Neural progenitor cell (in vitro differentiated cells): Measurements from ENCODE around the gene PER2. TPM values are rescaled to one million over a fixed set of nuclear protein-coding genes. Genes with fewer than 3 reads are reported as not detected.

Experiments
- DNase-seq: peaks from one replicate; pipeline ENCODE4 v3.0.0-alpha.2; 2016; ENCODE audit warnings: low spot score
- H2AFZ ChIP-seq: fragments of 200-600 bp; sonication (generic); replicated peaks from 2 replicates; pipeline ENCODE4 v1.6.1; 2016; ENCODE audit warnings: antibody characterized with exemption
- H3F3A ChIP-seq: fragments of 200-600 bp; sonication (generic); 2 replicates; pipeline ENCODE4 v1.6.1; 2016; ENCODE audit warnings: antibody characterized with exemption, low read depth
- H3K27ac ChIP-seq: fragments of 200-600 bp; sonication (generic); 2 replicates; pipeline ENCODE4 v1.5.1; 2016; ENCODE audit warnings: mild to moderate bottlenecking
- H3K27me3 ChIP-seq: fragments of 200-600 bp; sonication (generic); 2 replicates; pipeline ENCODE4 v1.6.1; 2016; ENCODE audit warnings: mild to moderate bottlenecking, moderate library complexity
- H3K36me3 ChIP-seq: fragments of 200-600 bp; sonication (generic); 2 replicates; pipeline ENCODE4 v1.5.1; 2016
- H3K4me1 ChIP-seq: fragments of 200-600 bp; sonication (generic); 2 replicates; pipeline ENCODE4 v1.6.1; 2016; ENCODE audit warnings: mixed run types
- H3K4me2 ChIP-seq: fragments of 200-600 bp; sonication (generic); 2 replicates; pipeline ENCODE4 v1.6.1; 2016
- H3K4me3 ChIP-seq: fragments of 200-600 bp; sonication (generic); 2 replicates; pipeline ENCODE4 v1.5.1; 2016
- H3K79me2 ChIP-seq: fragments of 200-600 bp; sonication (generic); 2 replicates; pipeline ENCODE4 v1.6.1; 2016; ENCODE audit warnings: low read depth
- H3K9ac ChIP-seq: fragments of 200-600 bp; sonication (generic); 2 replicates; pipeline ENCODE4 v1.6.1; 2016
- H3K9me3 ChIP-seq: fragments of 200-600 bp; sonication (generic); 2 replicates; pipeline ENCODE4 v1.5.1; 2016; ENCODE audit warnings: low read depth
- H4K20me1 ChIP-seq: fragments of 200-600 bp; sonication (generic); 2 replicates; pipeline ENCODE4 v1.6.1; 2016; ENCODE audit warnings: low read depth
- H3K27ac Mint-ChIP-seq: 3 replicates; pipeline ENCODE4 v1.8.0; 2021; ENCODE audit warnings: mixed read lengths
- H3K27me3 Mint-ChIP-seq: 2 replicates; pipeline ENCODE4 v1.8.0; 2022; ENCODE audit warnings: low read depth, mild to moderate bottlenecking, inconsistent platforms, moderate library complexity, mixed read lengths; ENCODE audit not compliant: insufficient read depth
- H3K36me3 Mint-ChIP-seq: 3 replicates; pipeline ENCODE4 v1.8.0; 2021; ENCODE audit warnings: mixed read lengths
- H3K4me1 Mint-ChIP-seq: 3 replicates; pipeline ENCODE4 v1.8.0; 2021; ENCODE audit warnings: mixed read lengths
- H3K4me3 Mint-ChIP-seq: 3 replicates; pipeline ENCODE4 v1.8.0; 2021; ENCODE audit warnings: mild to moderate bottlenecking, moderate library complexity, mixed read lengths
- H3K9me3 Mint-ChIP-seq: 3 replicates; pipeline ENCODE4 v1.8.0; 2020; ENCODE audit warnings: mixed read lengths
- EZH2 ChIP-seq: fragments of 200-600 bp; sonication (generic); IDR thresholded peaks from 2 replicates; pipeline ENCODE4 v1.6.1; 2017; ENCODE audit warnings: antibody characterized with exemption, mild to moderate bottlenecking, moderate library complexity
- EZH2phosphoT487 ChIP-seq: fragments of 200-600 bp; sonication (generic); IDR thresholded peaks from 2 replicates; pipeline ENCODE4 v1.6.1; 2017; ENCODE audit warnings: antibody characterized with exemption
- total RNA-seq: library from RNA; depleted of rRNA; stranded (reverse); fragments of >200 nt; gene quantifications from 2 replicates; pipeline ENCODE4 v1.2.3, GENCODE V29; 2015; ENCODE audit warnings: low replicate concordance
- TF ChIP-seq, protein P1 (sequence below): fragments of 200-600 bp; sonication (generic); IDR thresholded peaks from 2 replicates; pipeline ENCODE4 v1.5.1; 2017; ENCODE audit warnings: antibody characterized with exemption, mild to moderate bottlenecking

The PER2 gene
- total RNA-seq, 1 donor from 2014 or later, result 1.4 TPM

DNA sequence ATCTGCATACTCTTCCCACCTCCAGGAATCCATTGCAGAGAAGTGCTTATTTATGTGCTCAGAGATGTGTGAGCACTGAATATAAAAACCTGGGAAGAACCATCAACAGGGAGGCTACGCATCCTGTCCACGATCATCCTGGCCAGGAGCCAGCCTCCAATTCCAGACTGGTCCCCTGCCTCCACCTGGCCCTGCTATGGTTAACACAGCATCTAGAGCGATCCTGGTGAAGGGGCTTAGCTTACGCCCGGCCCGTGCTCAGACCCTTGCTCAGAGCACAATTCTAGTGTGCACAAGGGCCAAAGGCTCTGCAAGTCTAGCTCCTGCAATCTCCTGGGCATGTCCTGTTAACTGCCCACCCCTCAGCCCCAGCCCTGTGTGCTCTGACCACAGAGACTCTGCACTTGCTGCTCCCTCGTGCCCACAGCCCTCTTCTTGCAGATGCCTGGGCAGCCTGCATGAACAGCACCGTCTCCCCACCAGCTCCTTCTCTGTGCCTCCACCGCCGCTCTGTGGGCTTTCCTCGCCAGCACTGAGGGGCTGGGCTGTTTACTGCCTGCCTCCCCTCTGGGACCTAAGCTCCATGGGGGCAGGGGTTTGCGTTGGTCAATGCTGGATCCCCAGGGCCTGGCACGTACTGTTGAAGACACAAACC lies 6.5 kb downstream of the PER2 start:
- H2AFZ ChIP-seq, result no peak overlapping the region
- H3F3A ChIP-seq, result peaks cover 15% of the 10 kb centered on the region
- Mint-ChIP-seq H3K4me1 (peaks cover 60% of the 10 kb centered on the region), H3K4me3 (no peak overlapping the region), H3K27me3 (peaks cover 10% of the 10 kb centered on the region), H3K27ac (peak overlapping the region; percentile 90), H3K9me3 (no peaks in the 10 kb centered on the region), H3K36me3 (peaks cover 4% of the 10 kb centered on the region)
- H3K79me2 ChIP-seq, result peaks cover 4% of the 10 kb centered on the region
- H3K4me2 ChIP-seq, result no peak overlapping the region
- no peak overlapping the region for H3K9ac ChIP-seq
- no peaks in the 10 kb centered on the region for H3K27me3 ChIP-seq
- H3K4me1 ChIP-seq, result peaks cover 16% of the 10 kb centered on the region
- no peaks in the 10 kb centered on the region for H3K9me3 ChIP-seq
- no peaks in the 10 kb centered on the region for H3K36me3 ChIP-seq
- DNase-seq, result no peak
- peaks cover 3% of the 10 kb centered on the region for H4K20me1 ChIP-seq
- TF ChIP-seq EZH2phosphoT487 (no peak), EZH2 (no peak)
- TF ChIP-seq, protein P1, sequence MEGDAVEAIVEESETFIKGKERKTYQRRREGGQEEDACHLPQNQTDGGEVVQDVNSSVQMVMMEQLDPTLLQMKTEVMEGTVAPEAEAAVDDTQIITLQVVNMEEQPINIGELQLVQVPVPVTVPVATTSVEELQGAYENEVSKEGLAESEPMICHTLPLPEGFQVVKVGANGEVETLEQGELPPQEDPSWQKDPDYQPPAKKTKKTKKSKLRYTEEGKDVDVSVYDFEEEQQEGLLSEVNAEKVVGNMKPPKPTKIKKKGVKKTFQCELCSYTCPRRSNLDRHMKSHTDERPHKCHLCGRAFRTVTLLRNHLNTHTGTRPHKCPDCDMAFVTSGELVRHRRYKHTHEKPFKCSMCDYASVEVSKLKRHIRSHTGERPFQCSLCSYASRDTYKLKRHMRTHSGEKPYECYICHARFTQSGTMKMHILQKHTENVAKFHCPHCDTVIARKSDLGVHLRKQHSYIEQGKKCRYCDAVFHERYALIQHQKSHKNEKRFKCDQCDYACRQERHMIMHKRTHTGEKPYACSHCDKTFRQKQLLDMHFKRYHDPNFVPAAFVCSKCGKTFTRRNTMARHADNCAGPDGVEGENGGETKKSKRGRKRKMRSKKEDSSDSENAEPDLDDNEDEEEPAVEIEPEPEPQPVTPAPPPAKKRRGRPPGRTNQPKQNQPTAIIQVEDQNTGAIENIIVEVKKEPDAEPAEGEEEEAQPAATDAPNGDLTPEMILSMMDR, result no peak
- no peak overlapping the region for H3K27ac ChIP-seq
- no peak overlapping the region for H3K4me3 ChIP-seq

DNA sequence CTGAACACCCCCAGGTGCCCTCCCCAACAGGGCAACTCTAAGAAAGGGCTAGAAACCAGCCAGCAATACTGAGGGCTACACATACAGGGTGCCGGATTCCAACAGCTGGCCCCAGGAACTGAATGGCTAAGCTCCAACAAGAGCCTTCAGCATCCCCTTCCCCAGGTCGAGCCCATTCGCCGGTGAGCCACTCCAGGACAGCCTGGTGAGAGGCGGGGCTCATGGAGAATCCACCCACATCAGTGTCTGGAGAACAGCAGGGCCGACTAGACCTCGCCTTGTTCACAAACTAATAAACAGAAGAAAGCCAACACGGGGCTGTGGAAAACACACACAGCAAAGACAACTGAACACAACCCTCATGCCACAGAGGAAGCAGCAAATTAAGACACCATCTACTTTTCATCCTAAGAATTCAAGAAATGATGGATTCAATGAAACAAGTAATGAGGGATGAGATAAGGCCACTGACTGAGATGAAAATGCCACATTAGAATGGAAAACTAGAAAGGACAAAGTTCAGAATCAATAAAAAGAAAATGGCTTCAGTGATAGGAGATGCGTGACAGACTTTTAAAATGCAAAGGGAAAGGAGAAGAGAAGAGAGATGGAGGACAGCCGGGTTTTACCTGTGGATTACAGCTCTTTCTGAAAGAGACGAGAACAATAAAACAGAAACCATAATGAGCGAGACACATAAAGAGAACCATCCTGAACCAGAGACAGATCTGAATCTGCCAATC lies 8.2 kb downstream of the PER2 start:
- H3K4me1 ChIP-seq, result peaks cover 3% of the 10 kb centered on the region
- H3K4me3 ChIP-seq, result no peak overlapping the region
- Mint-ChIP-seq H3K4me1 (peaks cover 43% of the 10 kb centered on the region), H3K27me3 (peaks cover 10% of the 10 kb centered on the region), H3K9me3 (no peaks in the 10 kb centered on the region), H3K27ac (no peak overlapping the region), H3K36me3 (peaks cover 6% of the 10 kb centered on the region), H3K4me3 (no peak overlapping the region)
- H3K9me3 ChIP-seq, result no peaks in the 10 kb centered on the region
- DNase-seq, result no peak
- no peaks in the 10 kb centered on the region for H3K27me3 ChIP-seq
- no peak overlapping the region for H3K9ac ChIP-seq
- TF ChIP-seq EZH2 (no peak), EZH2phosphoT487 (no peak)
- TF ChIP-seq, protein P1, result no peak
- H3K36me3 ChIP-seq, result no peaks in the 10 kb centered on the region
- no peaks in the 10 kb centered on the region for H3K79me2 ChIP-seq
- no peak overlapping the region for H3K27ac ChIP-seq
- no peak overlapping the region for H2AFZ ChIP-seq
- no peaks in the 10 kb centered on the region for H4K20me1 ChIP-seq
- no peak overlapping the region for H3K4me2 ChIP-seq
- H3F3A ChIP-seq, result no peaks in the 10 kb centered on the region

DNA sequence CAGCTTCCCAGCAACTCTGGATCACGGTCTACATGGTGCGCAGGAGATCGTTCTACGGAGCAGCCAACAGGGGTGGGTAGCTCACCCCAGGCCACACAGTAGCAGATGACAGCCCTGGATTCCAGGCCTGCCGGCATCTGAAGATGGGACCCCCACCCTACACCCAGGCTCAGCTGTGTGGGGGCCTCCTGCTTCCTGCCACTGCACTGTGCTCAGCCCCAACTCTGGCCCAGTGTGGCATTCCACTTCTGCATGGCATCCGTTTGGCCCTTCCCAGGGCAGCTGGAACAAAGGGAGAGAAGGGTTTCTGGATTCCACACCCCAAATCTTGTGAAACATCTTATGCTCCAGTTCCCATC lies 9.1 kb downstream of the PER2 start:
- no peak overlapping the region for H3K9ac ChIP-seq
- peaks cover 35% of the 10 kb centered on the region for H3K4me1 Mint-ChIP-seq

More for the DNA sequence above, 9.1 kb downstream of the PER2 start:
- H3K9me3 Mint-ChIP-seq, result no peaks in the 10 kb centered on the region
- Histone ChIP-seq H3F3A (no peaks in the 10 kb centered on the region), H3K4me3 (no peak overlapping the region), H3K4me1 (no peaks in the 10 kb centered on the region), H3K79me2 (no peaks in the 10 kb centered on the region), H4K20me1 (no peaks in the 10 kb centered on the region), H2AFZ (no peak overlapping the region), H3K4me2 (no peak overlapping the region), H3K9me3 (no peaks in the 10 kb centered on the region), H3K27ac (no peak overlapping the region), H3K27me3 (no peaks in the 10 kb centered on the region), H3K36me3 (no peaks in the 10 kb centered on the region)
- DNase-seq, result no peak
- H3K4me3 Mint-ChIP-seq, result no peak overlapping the region
- peaks cover 10% of the 10 kb centered on the region for H3K27me3 Mint-ChIP-seq
- TF ChIP-seq, protein P1, result no peak
- TF ChIP-seq EZH2, result no peak
- no peak for TF ChIP-seq EZH2phosphoT487
- no peak overlapping the region for H3K27ac Mint-ChIP-seq
- peaks cover 9% of the 10 kb centered on the region for H3K36me3 Mint-ChIP-seq
